HG02852 (cell line): ENCODE data around the gene SPON1.
"Not testable (repeated sequence)": the region's sequence is repeated elsewhere in the genome, so short reads cannot be mapped to it uniquely, and the experiment has no call there.

Experiments used
- ATAC-seq: cut with Tn5 transposase; IDR thresholded peaks from one replicate; pipeline ENCODE4 v1.9.1; 2021; ENCODE audit warnings: mild to moderate bottlenecking, moderate library complexity; ENCODE audit not compliant: unreplicated experiment

SPON1 gene

DNA sequence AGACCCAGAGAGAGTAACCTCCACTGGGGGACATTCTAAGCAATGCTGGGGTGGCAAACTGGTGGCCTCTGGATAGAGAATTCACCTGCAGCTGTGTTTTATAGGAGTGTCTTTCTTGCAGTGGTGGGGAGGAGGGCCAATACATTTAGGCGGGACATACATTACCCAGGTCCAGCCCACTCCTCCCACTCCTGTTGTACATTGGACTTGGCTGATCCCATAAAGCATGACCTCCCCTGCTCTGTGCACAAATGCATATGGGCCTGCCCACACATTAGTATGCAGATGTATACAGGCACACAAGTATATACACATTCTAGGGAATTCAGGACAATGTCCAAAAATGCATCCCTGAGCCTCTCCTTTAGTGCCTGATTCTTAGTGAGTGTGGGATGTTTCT, 297.4 kb downstream of the SPON1 start:
- ATAC-seq, result no peak

GRCh38 chr11:14261066-14261465, 298.5 kb downstream of the SPON1 start:
- ATAC-seq, result no peak

DNA sequence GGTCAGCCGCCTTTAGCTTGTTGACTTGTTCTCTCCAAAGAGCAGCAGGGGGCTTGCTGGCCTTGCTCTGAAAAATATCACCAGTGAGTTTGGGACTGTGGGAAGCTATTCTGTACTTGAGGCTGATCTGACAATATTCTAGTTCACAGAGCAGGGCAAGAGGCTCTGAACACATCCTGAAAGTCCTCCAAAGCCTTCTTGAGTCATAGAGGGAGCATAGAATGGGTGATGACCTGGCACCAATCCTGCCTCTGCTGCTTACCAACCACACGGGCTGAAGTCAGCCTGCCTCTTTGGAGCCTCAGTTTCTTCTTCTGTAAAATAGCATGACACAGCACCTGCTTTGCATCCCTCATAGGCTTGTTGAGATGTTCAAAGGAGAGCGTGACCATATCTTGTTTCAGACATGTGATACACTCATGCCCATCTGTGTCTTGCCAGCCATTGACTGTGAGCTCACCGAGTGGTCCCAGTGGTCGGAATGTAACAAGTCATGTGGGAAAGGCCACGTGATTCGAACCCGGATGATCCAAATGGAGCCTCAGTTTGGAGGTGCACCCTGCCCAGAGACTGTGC, 299.8 kb downstream of the SPON1 start:
- ATAC-seq, result no peak

DNA sequence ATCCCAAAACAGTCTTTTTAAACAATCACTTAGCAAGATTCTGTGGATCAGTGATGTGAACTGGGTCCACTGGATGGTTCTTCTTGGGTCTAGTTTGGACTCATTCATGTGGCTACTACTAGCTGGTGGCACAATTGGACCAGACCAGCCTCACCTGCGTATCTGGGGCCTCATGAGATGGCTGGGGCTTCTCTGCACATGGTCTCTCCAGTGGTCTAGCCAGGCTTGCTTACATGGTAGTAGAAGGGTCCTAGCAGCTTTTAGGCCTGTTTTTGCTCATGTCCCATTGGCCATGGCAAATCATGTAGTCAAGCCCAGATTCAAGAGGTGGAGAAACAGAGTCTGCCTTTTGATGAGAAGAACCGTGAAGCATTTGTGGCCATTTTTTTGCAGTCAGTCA, 302.4 kb downstream of the SPON1 start:
- no peak for ATAC-seq

DNA sequence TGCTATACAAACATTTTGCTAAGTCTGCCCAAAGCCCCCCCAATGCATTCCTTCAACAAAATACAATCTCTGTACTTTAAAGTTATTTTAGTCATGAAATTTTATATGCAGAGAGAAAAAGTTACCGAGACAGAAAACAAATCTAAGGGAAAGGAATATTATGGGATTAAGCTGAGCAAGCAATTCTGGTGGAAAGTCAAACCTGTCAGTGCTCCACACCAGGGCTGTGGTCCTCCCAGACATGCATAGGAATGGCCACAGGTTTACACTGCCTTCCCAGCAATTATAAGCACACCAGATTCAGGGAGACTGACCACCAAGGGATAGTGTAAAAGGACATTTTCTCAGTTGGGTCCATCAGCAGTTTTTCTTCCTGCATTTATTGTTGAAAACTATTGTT, 304.1 kb downstream of the SPON1 start:
- ATAC-seq, result no peak

GRCh38 chr11:14267861-14268635, 305.5 kb downstream of the SPON1 start:
- no peak for ATAC-seq

GRCh38 chr11:14269692-14270573, 307.4 kb downstream of the SPON1 start:
- no peak for ATAC-seq

- ATAC-seq, result peak; percentile 58
These were observed 308.4 kb downstream of the SPON1 start for GRCh38 chr11:14270690-14271542.

- no peak for ATAC-seq
These were observed 311.4 kb downstream of the SPON1 start for GRCh38 chr11:14273895-14274294.

DNA sequence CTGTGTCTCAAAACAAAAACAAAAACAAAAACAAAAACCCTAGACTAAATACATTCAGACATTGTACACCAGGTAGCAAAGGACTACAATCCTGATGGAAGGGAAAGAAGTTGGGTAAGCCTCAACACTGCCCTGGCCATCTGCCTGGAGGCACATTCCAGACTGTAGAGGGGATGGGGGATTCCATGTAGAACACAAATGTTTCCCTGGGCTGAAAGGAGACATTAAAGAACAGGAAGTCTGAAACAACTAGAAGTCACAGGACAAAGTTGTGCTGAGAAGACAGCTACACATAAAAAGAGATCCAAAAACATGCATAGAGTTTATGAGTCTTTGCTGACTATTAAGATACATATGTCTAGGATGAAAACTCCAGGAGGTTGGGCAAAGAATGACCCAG, 312.6 kb downstream of the SPON1 start:
- ATAC-seq, result no peak

DNA sequence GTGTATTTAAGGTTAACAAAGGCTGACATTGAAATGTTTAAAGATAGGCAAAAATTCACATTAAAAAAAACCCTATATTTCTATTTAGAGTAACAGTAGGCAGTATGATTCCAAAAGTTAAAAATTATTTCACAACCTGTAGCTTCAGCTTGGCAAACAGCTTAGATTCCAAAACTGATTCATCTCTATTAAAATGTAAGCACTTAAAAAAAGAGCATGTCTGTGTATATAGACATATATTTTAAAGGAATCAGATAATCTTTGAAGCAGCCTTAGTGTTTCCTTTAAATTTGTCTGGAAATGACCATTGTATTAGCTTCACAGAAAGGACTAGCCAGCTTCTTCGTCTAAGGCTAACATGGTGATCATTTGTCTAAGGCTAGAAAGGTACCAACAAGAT, 316.3 kb downstream of the SPON1 start:
- not testable (repeated sequence) for ATAC-seq

DNA sequence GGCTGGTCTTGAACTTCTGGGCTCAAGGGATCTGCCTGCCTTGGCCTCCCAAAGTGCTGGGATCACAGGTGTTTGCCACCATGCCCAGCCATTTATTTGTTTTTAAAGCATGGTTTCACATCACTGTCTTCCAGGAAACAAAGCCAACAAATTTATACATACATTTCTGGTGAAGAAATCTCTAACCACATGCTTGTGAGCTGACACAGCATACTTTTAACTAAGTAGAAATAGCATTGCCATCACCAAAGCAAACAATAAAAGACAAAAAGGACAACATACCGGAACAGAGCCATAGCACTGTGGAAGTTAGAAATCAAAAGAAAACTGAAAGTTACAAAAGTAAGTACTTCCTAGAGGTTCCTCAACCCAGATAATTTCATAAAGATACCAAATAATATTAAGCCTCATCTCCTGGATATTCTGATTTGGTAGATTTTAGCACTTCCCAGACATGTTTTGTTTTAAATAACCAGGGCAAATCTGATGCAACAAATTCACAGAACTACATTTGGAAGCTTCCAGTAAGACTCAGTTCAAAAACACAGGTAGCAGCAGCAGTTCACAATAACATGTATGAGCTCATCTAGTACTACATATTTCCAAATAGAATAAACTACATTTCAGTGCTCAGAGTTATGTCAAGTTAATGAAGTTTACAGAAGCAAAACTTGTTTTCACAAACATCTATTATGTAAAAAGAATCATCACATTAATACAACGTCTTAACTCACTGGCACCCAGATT, 325.8 kb downstream of the SPON1 start:
- no peak for ATAC-seq

GRCh38 chr11:14290422-14290821, 327.9 kb downstream of the SPON1 start:
- no peak for ATAC-seq

DNA sequence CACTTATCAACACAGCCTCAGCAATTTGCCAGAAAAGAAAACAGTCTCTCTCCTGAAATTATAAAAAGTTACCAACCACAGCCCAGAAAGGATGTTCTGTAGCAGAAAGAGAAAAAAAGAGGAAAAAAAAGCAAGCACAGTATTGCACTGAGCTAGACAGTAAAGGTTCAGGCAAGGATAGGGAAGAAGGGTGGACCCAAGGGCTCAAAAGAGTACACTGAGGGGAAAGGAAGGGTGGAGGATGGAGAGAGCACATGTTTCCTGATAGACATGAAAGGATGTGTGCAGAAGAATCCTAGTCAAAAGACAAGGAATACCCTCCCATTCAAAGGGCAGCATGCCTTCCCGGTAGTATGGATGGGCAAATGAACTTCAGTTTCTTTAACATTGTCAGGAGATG, 337.4 kb downstream of the SPON1 start:
- ATAC-seq, result no peak

DNA sequence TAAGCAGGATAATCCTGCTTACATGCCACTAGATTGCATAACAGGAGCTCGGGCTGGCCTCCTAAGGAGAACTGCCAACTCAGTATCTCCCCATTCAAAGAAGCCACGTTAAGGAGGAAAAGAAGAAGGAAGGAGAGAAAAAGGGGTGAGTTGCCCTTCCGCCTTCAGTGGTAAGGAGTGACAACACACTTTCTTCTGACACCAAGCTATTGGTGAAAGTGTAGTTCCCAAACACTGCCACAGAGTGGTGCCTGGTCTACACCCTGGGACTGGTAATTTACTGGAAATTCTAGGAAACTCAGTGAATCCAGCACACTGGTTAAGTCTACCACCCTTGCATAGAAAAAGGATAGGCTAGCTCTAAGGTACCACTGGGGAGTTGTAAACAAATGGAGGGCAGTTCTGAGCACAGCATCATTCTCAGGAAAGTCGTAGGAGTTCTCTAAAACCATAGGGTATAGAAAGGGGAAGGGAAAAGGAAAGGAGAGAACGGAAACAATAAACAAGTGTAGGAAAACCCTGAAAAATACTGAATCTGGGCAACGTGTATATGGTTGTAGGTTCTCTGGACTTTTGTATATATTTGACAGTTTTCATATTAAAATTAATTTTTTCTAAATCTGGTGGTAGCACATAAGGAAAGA, 338.3 kb downstream of the SPON1 start:
- ATAC-seq, result peak; percentile 92

DNA sequence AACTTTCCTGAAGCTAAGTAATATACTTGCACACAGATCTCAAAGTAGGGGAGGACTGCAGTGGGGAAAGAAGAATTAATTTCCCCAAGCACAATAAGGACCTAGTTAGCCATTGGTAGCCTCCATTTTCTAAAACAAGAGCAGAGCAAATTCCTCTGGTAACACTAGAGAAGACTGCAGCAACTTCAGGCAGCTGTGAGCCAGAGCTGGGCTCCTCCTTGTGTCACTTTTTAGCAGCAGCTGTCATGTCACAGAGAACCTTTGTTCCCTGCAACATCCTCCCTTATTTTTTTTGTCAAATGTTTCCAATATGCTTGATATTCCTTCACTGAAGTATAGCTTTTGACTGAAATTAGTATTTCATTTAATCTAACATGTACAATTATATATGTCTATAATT, 342.1 kb downstream of the SPON1 start:
- ATAC-seq, result no peak

DNA sequence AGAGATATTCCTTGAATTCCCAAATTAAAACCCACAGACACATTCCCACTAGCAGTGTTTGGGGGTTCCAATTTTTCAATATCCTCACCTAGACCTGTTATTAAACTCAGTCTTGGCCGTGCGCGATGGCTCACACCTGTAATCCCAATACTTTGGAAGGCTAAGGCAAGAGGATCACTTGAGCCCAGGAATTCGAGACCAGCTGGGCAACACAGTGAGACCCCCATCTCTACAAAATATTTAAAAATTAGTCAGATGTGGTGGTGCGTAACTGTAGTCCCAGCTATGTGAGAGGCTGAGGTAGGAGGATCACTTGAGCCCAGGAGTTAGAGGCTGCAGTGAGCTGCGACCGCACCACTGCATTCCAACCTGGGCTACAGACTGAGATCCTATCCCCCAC, 343.1 kb downstream of the SPON1 start:
- ATAC-seq, result no peak

DNA sequence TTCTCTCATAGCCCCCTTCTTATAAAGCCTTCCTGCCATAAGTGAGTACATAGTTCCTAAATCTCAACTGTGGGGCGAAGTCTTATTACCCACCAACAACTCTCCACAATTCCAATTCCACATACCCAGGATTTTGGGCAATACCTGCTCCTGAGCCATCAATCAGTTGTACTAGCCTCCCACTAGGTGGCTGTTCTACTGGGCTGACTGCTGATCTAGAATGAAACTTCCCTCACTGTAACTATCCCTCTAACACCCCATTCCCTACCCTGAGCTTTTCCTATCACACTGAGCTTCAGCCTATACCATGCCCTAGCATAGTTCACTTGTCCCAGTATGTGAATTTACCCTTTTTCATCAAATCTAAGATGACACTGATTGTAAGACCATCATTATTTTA, 344.0 kb downstream of the SPON1 start:
- no peak for ATAC-seq

- ATAC-seq, result peak; percentile 44
These were observed 345.8 kb downstream of the SPON1 start for GRCh38 chr11:14308114-14308896.
